K562 (cell line): ENCODE results near the gene HOXB3. TPM values are rescaled to one million over a fixed set of nuclear protein-coding genes. Genes with fewer than 3 reads are reported as not detected.

Experiments
- ATAC-seq: fragments of 200-7000 bp; cut with Tn5 transposase; 3 replicates; pipeline ENCODE4 v1.9.1; 2020; ENCODE audit warnings: moderate library complexity
- BruUV-seq: library from RNA; stranded (reverse); fragments of 400-500 nt; replicated peaks from 2 replicates; lab custom pipeline; 2021; lab: Mats Ljungman, UMichigan
- CTCF ChIA-PET: fragments of 300-600 bp; formaldehyde crosslinking; extraction: SDS; loops from one replicate; lab custom pipeline; 2021; ENCODE audit warnings: low intra/inter-chr PET ratio; lab: Yijun Ruan, JAX
- POLR2A ChIA-PET: fragments of 300-600, 350-650 bp; sonication (Branson Sonifier 250); formaldehyde crosslinking; extraction: SDS; loops from one replicate; lab custom pipeline; 2021; ENCODE audit warnings: antibody characterized with exemption, inconsistent platforms; lab: Yijun Ruan, JAX
- DNase-seq, 4 experiments: peaks; one replicate each; pipeline versions ENCODE4 v3.0.0 to v3.0.0-alpha.2; 2011 to 2018; ENCODE audit warnings: low spot score in 3 of 4, mixed read lengths in 3 of 4; ENCODE audit errors: extremely low read depth in 1 of 4
- FAIRE-seq: peaks from 2 replicates; lab custom pipeline; 2011; peaks lifted over from hg19 to GRCh38; lab: Jason Lieb, UNC
- H2AFZ ChIP-seq: 2 replicates; pipeline ENCODE4 v1.6.0; 2011; ENCODE audit warnings: low read depth, low read length, control low read depth, inconsistent platforms
- H3K27ac ChIP-seq: fragments of 200-600 bp; 3 replicates; pipeline ENCODE4 v1.8.0; 2011; ENCODE audit warnings: low read depth, mild to moderate bottlenecking, control low read depth, inconsistent platforms, low read length, moderate library complexity, mixed read lengths; ENCODE audit errors: extremely low read depth
- H3K27me3 ChIP-seq, 2 experiments: fragments of 300-600 bp in 1 of 2; 2 replicates in 1 of 2; 3 replicates in 1 of 2; pipeline versions ENCODE4 v1.6.0 to v1.8.0; 2011; ENCODE audit warnings: inconsistent platforms in 2 of 2, low read length in 2 of 2, mild to moderate bottlenecking in 1 of 2, mixed read lengths in 1 of 2, moderate library complexity in 1 of 2; ENCODE audit not compliant: control insufficient read depth in 2 of 2, insufficient read depth in 2 of 2
- H3K36me3 ChIP-seq: fragments of 300-600 bp; 3 replicates; pipeline ENCODE4 v1.8.0; 2011; ENCODE audit warnings: mild to moderate bottlenecking, low read length, inconsistent platforms; ENCODE audit not compliant: control insufficient read depth, insufficient read depth
- H3K4me1 ChIP-seq, 2 experiments: fragments of 200-600 bp in 1 of 2; replicated peaks in 1 of 2; 2 replicates in 1 of 2; 3 replicates in 1 of 2; pipeline versions ENCODE4 v1.5.1 to v1.8.0; 2011; ENCODE audit warnings: inconsistent platforms in 2 of 2, low read length in 2 of 2, mild to moderate bottlenecking in 1 of 2, mixed read lengths in 1 of 2, moderate library complexity in 1 of 2; ENCODE audit not compliant: control insufficient read depth in 2 of 2, insufficient read depth in 2 of 2
- H3K4me2 ChIP-seq: 2 replicates; pipeline ENCODE4 v1.6.1; 2011; ENCODE audit warnings: low read length, control low read depth, inconsistent platforms, mixed read lengths; ENCODE audit not compliant: insufficient read depth
- H3K4me3 ChIP-seq: fragments of 200-600 bp; sonication (generic), shearing (Covaris generic); 2 replicates; pipeline ENCODE4 v1.5.1; 2016; ENCODE audit warnings: control low read depth, inconsistent platforms
- H3K79me2 ChIP-seq: fragments of 200-600 bp; 3 replicates; pipeline ENCODE4 v1.8.0; 2011; ENCODE audit warnings: low read length, inconsistent platforms; ENCODE audit not compliant: control insufficient read depth, insufficient read depth
- H3K9ac ChIP-seq, 2 experiments: 2 replicates each; pipeline versions ENCODE4 v1.6.0 to v1.6.1; 2011; ENCODE audit warnings: low read depth in 2 of 2, low read length in 2 of 2, control low read depth in 1 of 2, inconsistent platforms in 1 of 2, mild to moderate bottlenecking in 1 of 2, mixed read lengths in 1 of 2; ENCODE audit not compliant: insufficient read depth in 1 of 2
- H3K9me1 ChIP-seq: one replicate; pipeline ENCODE4 v1.6.0; 2011; ENCODE audit warnings: inconsistent platforms, mild to moderate bottlenecking, low read length, moderate library complexity; ENCODE audit not compliant: control insufficient read depth, insufficient read depth
- H3K9me3 ChIP-seq: replicated peaks from 2 replicates; pipeline ENCODE4 v1.5.1; 2011; ENCODE audit warnings: low read depth, low read length, inconsistent platforms; ENCODE audit not compliant: control insufficient read depth, insufficient read depth
- H4K20me1 ChIP-seq: replicated peaks from 2 replicates; pipeline ENCODE4 v1.6.1; 2011; ENCODE audit warnings: low read length, inconsistent platforms, mixed read lengths; ENCODE audit not compliant: control insufficient read depth, insufficient read depth
- ADNP ChIP-seq: fragments of 200-800 bp; sonication (Bioruptor generic); IDR thresholded peaks from 2 replicates; pipeline ENCODE4 v1.6.1; 2016; ENCODE audit warnings: missing genetic modification characterization, missing compliant biosample characterization
- CBX1 ChIP-seq: sonication (generic); IDR thresholded peaks from 2 replicates; pipeline ENCODE4 v1.6.1; 2016; ENCODE audit warnings: antibody characterized with exemption, low read depth, mild to moderate bottlenecking
- CCAR2 ChIP-seq: fragments of 200-400 bp; formaldehyde crosslinking; IDR thresholded peaks from 2 replicates; pipeline ENCODE4 v1.6.1; 2017; ENCODE audit warnings: mild to moderate bottlenecking, low read depth, low read length
- CTCFL ChIP-seq: IDR thresholded peaks from 2 replicates; pipeline ENCODE4 v1.6.1; 2011; ENCODE audit warnings: borderline replicate concordance, low read depth, mild to moderate bottlenecking, moderate library complexity, low read length; ENCODE audit not compliant: insufficient read depth, poor library complexity, severe bottlenecking
- E2F1 ChIP-seq: sonication (generic); formaldehyde crosslinking; IDR thresholded peaks from 2 replicates; pipeline ENCODE4 v1.8.1; 2023; ENCODE audit warnings: mild to moderate bottlenecking, missing genetic modification reagents, moderate library complexity
- FOXJ2 ChIP-seq: fragments of 200-800 bp; sonication (Bioruptor generic); IDR thresholded peaks from 2 replicates; pipeline ENCODE4 v1.6.1; 2016; ENCODE audit warnings: missing genetic modification characterization, missing compliant biosample characterization
- GATAD2B ChIP-seq: fragments of 450-650 bp; IDR thresholded peaks from 2 replicates; pipeline ENCODE4 v1.6.1; 2017; ENCODE audit warnings: mild to moderate bottlenecking, borderline replicate concordance
- HMG20B ChIP-seq: fragments of 250-450 bp; sonication (Bioruptor Pico); IDR thresholded peaks from 2 replicates; pipeline ENCODE4 v1.5.0; 2021; ENCODE audit warnings: mild to moderate bottlenecking
- LEF1 ChIP-seq: fragments of 450-650 bp; IDR thresholded peaks from 2 replicates; pipeline ENCODE4 v1.6.1; 2016; ENCODE audit warnings: mild to moderate bottlenecking
- MEF2D ChIP-seq: conservative IDR thresholded peaks from 2 replicates; pipeline ENCODE4 v1.6.1; 2016; ENCODE audit warnings: low read depth, missing genetic modification characterization, missing compliant biosample characterization
- NR2F6 ChIP-seq: fragments of 450-650 bp; formaldehyde crosslinking; IDR thresholded peaks from 2 replicates; pipeline ENCODE4 v1.4.0; 2020; ENCODE audit warnings: mild to moderate bottlenecking
- TFAM ChIP-seq: fragments of 250-450 bp; sonication (Bioruptor Pico); conservative IDR thresholded peaks from 2 replicates; pipeline ENCODE4 v1.5.0; 2021; ENCODE audit warnings: mild to moderate bottlenecking, moderate library complexity
- THRAP3 ChIP-seq: fragments of 450-650 bp; IDR thresholded peaks from 2 replicates; pipeline ENCODE4 v1.6.1; 2016; ENCODE audit warnings: mild to moderate bottlenecking, inconsistent platforms, borderline replicate concordance
- ZNF274 ChIP-seq: IDR thresholded peaks from 2 replicates; pipeline ENCODE4 v1.6.1; 2011; ENCODE audit warnings: low read depth, mild to moderate bottlenecking, low read length, moderate library complexity, borderline replicate concordance
- ZNF518B ChIP-seq: fragments of 250-450 bp; sonication (Bioruptor Pico); IDR thresholded peaks from 2 replicates; pipeline ENCODE4 v1.5.0; 2021; ENCODE audit warnings: mild to moderate bottlenecking, moderate library complexity
- ZNF586 ChIP-seq: fragments of 450-650 bp; formaldehyde crosslinking; conservative IDR thresholded peaks from 2 replicates; pipeline ENCODE4 v1.4.0; 2020; ENCODE audit warnings: mild to moderate bottlenecking, moderate library complexity
- ZNF780A ChIP-seq: fragments of 250-450 bp; sonication (Bioruptor Pico); IDR thresholded peaks from 2 replicates; pipeline ENCODE4 v1.5.0; 2021; ENCODE audit warnings: mild to moderate bottlenecking
- WGBS: fragments of 100-300 bp; shearing (Covaris generic); methylation state at CpG from one replicate; pipeline ENCODE4 v1.1.6; 2016; ENCODE audit warnings: low coverage, mixed read lengths; ENCODE audit not compliant: insufficient coverage; ENCODE audit errors: missing lambda C conversion rate; 5-methylcytosine and 5-hydroxymethylcytosine counted together
- in situ Hi-C: fragments of 300-500 bp; cut with MboI; formaldehyde crosslinking; loops from 4 replicates; pipeline ENCODE4 v1.15.0; 2018; ENCODE audit warnings: inconsistent platforms, mixed read lengths
- intact Hi-C: fragments of 100-400 bp; cut with micrococcal nuclease; formaldehyde crosslinking; loops from 2 replicates; pipeline ENCODE4 v1.14.2; 2022
- polyA plus RNA-seq, 8 experiments: library from polyadenylated mRNA; depleted of rRNA in 4 of 8; stranded (reverse) in 5 of 8; unstranded in 3 of 8; fragments of >200 nt; fragmentation: Nextera tagmentation in 2 of 8; fragmentation: Illumina TruSeq in 1 of 8; extraction: Ambion mirVana in 2 of 8; extraction: Trizol in 1 of 8; gene quantifications; 2 replicates each; pipeline versions ENCODE4 v1.2.1 to v1.2.3, GENCODE V29; 2011 to 2014; ENCODE audit warnings: inconsistent platforms in 1 of 8, missing spikeins in 1 of 8
- total RNA-seq, 7 experiments: library from RNA; depleted of rRNA in 6 of 7; stranded (reverse); fragments of >200 nt in 6 of 7; fragmentation: Illumina TruSeq in 2 of 7; extraction: Trizol in 2 of 7; gene quantifications; 2 replicates each; pipeline versions ENCODE4 v1.2.1 to v1.2.3, GENCODE V29; 2011 to 2021; ENCODE audit warnings: low replicate concordance in 1 of 7

The HOXB3 gene
- total and polyA plus RNA-seq, 9 of the 15 experiments (the other 6 are each of a cell fraction or from before 2014, with no cell fraction given) = 2.4 to 41.3 (median 20.2) TPM

- DNase-seq (peak in 1 of 4 experiments; percentile 58), FAIRE-seq (no peak), ATAC-seq (0 out of 3 replicates have a peak, but pooled peaks have one; percentile 2)
- H3K9me1 ChIP-seq = no peaks in the 10 kb centered on the region
- in situ Hi-C loops = no loop called here
- peak overlapping the region in 1 of 2 experiments; percentile 55; a peak in 1 of 4 replicates for H3K9ac ChIP-seq
- H3K4me2 ChIP-seq = 0 out of 2 replicates have a peak overlapping the region, but pooled peaks have one; percentile 5
- WGBS = 47% methylated on average over 6 of the region's 6 CpGs
- H3K36me3 ChIP-seq = no peaks in the 10 kb centered on the region
- H3K27me3 ChIP-seq = no peaks in the 10 kb centered on the region
- BruUV-seq = no TSS peak
- peak overlapping the region; percentile 86; the same call in 2 of the 3 replicates for H3K27ac ChIP-seq
- H3K79me2 ChIP-seq = no peaks in the 10 kb centered on the region
- CTCF ChIA-PET = no interaction called here
- peaks cover 17 to 34% of the 10 kb centered on the region in 2 experiments for H3K4me1 ChIP-seq
- H3K9me3 ChIP-seq = no peaks in the 10 kb centered on the region
- intact Hi-C loops = no loop called here
- POLR2A ChIA-PET = interaction anchor here (1.1 kb wide), 1 partner anchor 16 kb away, joined by 4 read pairs; no protein-coding TSS in a partner anchor
- H2AFZ ChIP-seq = peak overlapping the region; percentile 13; the same call in 1 of the 2 replicates
- no peaks in the 10 kb centered on the region for H4K20me1 ChIP-seq
- no peak overlapping the region for H3K4me3 ChIP-seq
- TF ChIP-seq ZNF518B (no peak), GATAD2B (no peak), FOXJ2 (tag) (no peak), ZNF586 (CRISPR knock-in tag) (no peak), ZNF274 (no peak), E2F1 (CRISPR knock-in tag) (no peak), MEF2D (tag) (no peak), THRAP3 (no peak), HMG20B (CRISPR knock-in tag) (no peak), CBX1 (peak; percentile 77), LEF1 (no peak), TFAM (CRISPR knock-in tag) (no peak), CTCFL (peak; percentile 57), ZNF780A (CRISPR knock-in tag) (no peak), ADNP (tag) (peak; percentile 63), NR2F6 (CRISPR knock-in tag) (no peak), CCAR2 (no peak)
Observed at GRCh38 chr17:48523010-48523409, 67.0 kb downstream of the HOXB3 start.
